Adrenal gland (tissue), 5 donors: ENCODE results near the gene MLIP.

ENCODE experiments used
- CTCF ChIP-seq, 6 experiments: fragments of 450-650 bp in 4 of 6; fragments of 200-600 bp in 2 of 6; sonication (generic) in 1 of 6; IDR thresholded peaks; 1 replicate in 5 of 6; 2 replicates in 1 of 6; pipeline versions ENCODE4 v1.5.1 to v1.8.0; 2016 to 2021; ENCODE audit warnings: antibody characterized with exemption in 6 of 6, mild to moderate bottlenecking in 2 of 6, moderate library complexity in 1 of 6
- POLR2A ChIP-seq, 2 donors: fragments of 450-650 bp; IDR thresholded peaks; one replicate each; pipeline ENCODE4 v1.6.1; 2017; ENCODE audit warnings: antibody characterized with exemption in 2 of 2, mild to moderate bottlenecking in 2 of 2, moderate library complexity in 1 of 2
- donor health status: DM: no; HTN: no; CAD: no.

GRCh38 chr6:54291738-54292137 is 180.5 kb downstream of the MLIP start:
- TF ChIP-seq CTCF (IDR thresholded peaks at IDR 0.05), result no peak
- no peak for TF ChIP-seq POLR2A (IDR thresholded peaks at IDR 0.05)
